GM20000 (cell line): Measurements from ENCODE around the gene ANKRD27.
"Not testable (repeated sequence)": the region's sequence is repeated elsewhere in the genome, so short reads cannot be mapped to it uniquely, and the experiment has no call there.

ENCODE experiments used
- DNase-seq: peaks from one replicate; pipeline ENCODE4 v3.0.0; 2012; ENCODE audit warnings: low spot score
- CTCF ChIP-seq: IDR thresholded peaks from 2 replicates; pipeline ENCODE4 v1.5.1; 2012; ENCODE audit warnings: mild to moderate bottlenecking, control low read depth; ENCODE audit errors: extremely low read depth, missing control alignments

ANKRD27 gene

GRCh38 chr19:32573492-32573794 is 101.5 kb downstream of the ANKRD27 start:
- no peak for DNase-seq
- TF ChIP-seq CTCF, result no peak

DNA sequence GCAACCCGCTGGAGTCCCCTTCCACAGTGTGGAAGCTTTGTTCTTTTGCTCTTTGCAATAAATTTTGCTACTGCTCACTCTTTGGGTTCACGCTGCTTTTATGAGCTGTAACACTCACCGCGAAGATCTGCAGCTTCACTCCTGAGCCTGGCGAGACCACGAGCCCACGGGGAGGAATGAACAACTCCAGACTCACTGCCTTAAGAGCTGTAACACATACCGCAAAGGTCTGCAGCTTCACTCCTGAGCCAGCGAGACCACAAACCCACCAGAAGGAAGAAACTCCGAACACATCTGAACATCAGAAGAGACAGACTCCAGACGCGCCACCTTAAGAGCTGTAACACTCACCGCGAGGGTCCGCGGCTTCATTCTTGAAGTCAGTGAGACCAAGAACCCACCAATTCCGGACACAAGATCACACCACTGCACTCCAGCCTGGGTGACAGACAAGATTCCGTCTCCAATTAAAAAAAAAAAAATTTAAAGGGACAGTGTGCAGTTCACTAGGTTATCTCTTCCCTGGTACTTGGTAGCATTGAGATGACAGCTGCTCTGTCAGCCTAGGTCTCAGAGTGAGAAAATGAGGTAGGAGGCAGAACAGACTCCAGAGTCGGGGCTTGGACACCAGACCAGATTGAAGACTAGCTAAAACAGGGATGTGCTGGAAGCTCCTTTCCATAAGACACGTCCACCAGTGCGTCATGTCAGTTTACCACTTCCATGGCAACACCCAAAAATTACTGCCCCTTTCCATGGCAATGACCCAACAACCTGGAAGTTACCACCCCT is 102.1 kb downstream of the ANKRD27 start:
- DNase-seq, result not testable (repeated sequence)

DNA sequence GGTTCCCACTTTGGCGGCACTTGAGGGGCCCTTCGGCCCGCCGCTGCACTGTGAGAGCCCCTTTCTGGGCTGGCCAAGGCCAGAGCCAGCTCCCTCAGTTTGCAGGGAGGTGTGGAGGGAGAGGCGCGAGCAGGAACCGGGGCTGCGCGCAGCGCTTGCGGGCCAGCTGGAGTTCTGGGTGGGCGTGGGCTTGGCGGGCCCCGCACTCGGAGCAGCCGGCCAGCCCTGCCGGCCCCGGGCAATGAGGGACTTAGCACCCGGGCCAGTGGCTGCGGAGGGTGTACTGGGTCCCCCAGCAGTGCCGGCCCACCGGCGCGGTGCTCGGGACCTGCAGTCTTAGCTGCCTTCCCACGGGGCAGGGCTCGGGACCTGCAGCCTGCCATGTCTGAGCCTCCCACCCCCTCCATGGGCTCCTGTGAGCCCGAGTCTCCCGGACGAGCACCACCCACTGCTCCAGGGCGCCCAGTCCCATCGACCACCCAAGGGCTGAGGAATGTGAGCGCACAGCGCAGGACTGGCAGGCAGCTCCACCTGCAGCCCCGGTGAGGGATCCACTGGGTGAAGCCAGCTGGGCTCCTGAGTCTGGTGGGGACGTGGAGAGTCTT is 103.4 kb downstream of the ANKRD27 start:
- not testable (repeated sequence) for DNase-seq

- TF ChIP-seq CTCF, result peak; percentile 54
- DNase-seq, result peak; percentile 71
Observed at GRCh38 chr19:32570081-32570785, 104.7 kb downstream of the ANKRD27 start.

DNA sequence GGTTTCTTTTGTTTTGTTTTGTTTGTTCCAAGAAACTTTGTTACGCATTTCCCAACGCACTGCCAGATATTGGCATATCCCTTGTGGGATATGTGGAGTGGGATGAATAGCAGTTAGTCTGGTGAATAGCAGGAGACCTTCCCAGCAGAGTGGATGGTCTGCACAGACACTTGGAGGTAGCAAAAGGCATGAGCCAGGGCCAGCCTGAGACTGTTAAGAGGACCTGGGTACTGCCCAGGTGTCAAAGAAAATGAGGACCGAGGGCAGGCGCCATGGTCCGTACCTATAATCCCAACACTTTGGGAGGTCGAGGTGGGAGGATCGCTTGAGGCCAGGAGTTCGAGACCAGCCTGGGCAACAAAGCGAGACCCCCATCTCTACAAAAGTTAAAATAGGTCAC is 107.5 kb downstream of the ANKRD27 start:
- no peak for TF ChIP-seq CTCF

DNA sequence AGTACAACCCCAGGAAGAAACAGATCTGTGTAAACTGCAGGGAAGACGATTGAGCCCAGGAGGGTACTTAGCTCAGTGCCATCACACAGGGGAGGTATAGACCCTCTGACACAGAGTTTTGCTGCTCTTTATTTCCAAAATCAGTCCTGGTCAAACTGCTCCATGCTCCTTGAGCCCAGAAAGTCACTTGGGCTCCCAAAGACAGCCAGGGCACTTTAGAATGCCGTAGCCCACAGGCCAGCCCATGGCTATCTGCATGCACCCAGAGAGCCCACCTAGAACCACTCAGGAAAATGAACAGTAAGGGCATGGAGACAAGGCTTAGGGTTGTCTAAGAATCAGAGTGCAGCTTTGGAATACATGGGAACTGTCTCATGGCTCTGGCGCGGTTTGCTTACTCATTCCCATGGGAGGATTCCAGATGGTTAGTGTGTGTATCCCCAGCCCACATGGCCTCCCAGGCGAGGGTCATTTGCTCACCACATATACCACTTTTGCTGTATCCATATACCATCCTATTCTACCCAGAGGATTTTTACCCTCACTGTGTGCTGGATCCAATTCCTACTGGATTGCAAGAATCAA is 108.6 kb downstream of the ANKRD27 start:
- DNase-seq, result no peak
- no peak for TF ChIP-seq CTCF

More for the DNA sequence above, 107.5 kb downstream of the ANKRD27 start:
- no peak for DNase-seq

DNA sequence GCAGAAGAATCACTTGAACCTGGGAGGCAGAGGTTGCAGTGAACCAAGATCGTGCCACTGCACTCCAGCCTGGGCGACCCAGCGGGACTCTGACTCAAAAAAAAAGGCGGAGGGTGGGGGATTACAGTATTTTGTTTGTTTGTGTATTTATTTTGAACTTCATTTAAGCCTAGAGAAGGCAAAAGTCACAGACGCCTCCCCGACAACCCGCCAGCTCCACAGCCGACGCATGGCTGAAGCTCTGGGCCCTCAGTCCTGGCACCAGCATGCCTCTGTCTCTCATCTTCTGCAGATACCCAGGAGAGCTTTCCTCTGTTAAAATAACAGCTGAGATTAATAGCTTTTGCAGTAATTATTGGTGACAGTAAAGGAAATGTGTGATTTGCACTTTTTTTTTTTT is 111.2 kb downstream of the ANKRD27 start:
- no peak for DNase-seq
- no peak for TF ChIP-seq CTCF

GRCh38 chr19:32558607-32559228 is 116.3 kb downstream of the ANKRD27 start:
- DNase-seq, result no peak
- TF ChIP-seq CTCF, result no peak
